SK-N-MC (cell line): Measurements from ENCODE around the gene CPNE5.

Experiments used
- EZH2 ChIP-seq: fragments of 200-600 bp; sonication (generic); IDR thresholded peaks from one replicate; pipeline ENCODE4 v1.6.1; 2017; ENCODE audit warnings: antibody characterized with exemption
- FOXP2 ChIP-seq: optimal IDR thresholded peaks from 2 replicates; pipeline ENCODE3; 2011; ENCODE audit warnings: mild to moderate bottlenecking, moderate library complexity; ENCODE audit not compliant: insufficient read depth; ENCODE audit errors: extremely low read length, control extremely low read depth
- POLR2AphosphoS5 ChIP-seq: IDR thresholded peaks from 2 replicates; pipeline ENCODE4 v1.6.1; 2012; ENCODE audit warnings: mild to moderate bottlenecking, low read depth, low read length, borderline replicate concordance

DNA sequence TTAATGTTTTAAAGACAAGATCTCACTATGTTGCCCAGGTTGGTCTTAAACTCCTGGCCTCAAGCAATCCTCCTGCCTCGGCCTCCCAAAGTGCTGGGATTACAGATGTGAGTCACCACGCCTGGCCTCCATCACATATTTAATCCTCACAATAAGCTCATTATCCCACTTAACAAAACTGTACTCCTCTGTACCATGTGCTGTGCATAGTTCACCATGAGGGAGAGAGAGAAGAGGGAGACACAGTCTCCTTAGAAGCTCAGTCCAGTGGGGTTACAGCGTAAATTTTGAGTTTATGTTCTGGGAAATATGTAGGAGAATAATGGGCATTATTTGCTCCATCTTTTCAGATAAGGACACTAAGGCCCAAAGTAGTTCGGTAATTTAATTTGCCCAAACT lies 7.9 kb upstream of the CPNE5 start:
- no peak for TF ChIP-seq EZH2
- no peak for TF ChIP-seq POLR2AphosphoS5
- no peak for TF ChIP-seq FOXP2
